Fibroblast of lung (primary cell): Measurements from ENCODE around the gene ARVCF. TPM values are rescaled to one million over a fixed set of nuclear protein-coding genes. Genes with fewer than 3 reads are reported as not detected.

Experiments used
- DNase-seq, 2 donors: peaks; one replicate each; pipeline versions ENCODE4 v3.0.0 to v3.0.0-alpha.2; 2010; ENCODE audit warnings: low read depth in 2 of 2
- H2AFZ ChIP-seq: 2 replicates; pipeline ENCODE4 v1.5.1; 2012; ENCODE audit warnings: low read length, control low read depth, inconsistent platforms
- H3K27ac ChIP-seq: 2 replicates; pipeline ENCODE4 v1.5.1; 2011; ENCODE audit warnings: low read length, control low read depth; ENCODE audit not compliant: insufficient read depth
- H3K27me3 ChIP-seq: 2 replicates; pipeline ENCODE4 v1.5.1; 2011; ENCODE audit warnings: mild to moderate bottlenecking, low read length; ENCODE audit not compliant: control insufficient read depth, insufficient read depth
- H3K36me3 ChIP-seq: 2 replicates; pipeline ENCODE4 v1.5.1; 2011; ENCODE audit warnings: low read length; ENCODE audit not compliant: control insufficient read depth, insufficient read depth
- H3K4me1 ChIP-seq: 2 replicates; pipeline ENCODE4 v1.5.1; 2011; ENCODE audit warnings: low read length; ENCODE audit not compliant: control insufficient read depth, insufficient read depth; ENCODE audit errors: extremely low read depth
- H3K4me2 ChIP-seq: 2 replicates; pipeline ENCODE4 v1.5.1; 2011; ENCODE audit warnings: low read length, control low read depth; ENCODE audit not compliant: insufficient read depth; ENCODE audit errors: extremely low read depth
- H3K4me3 ChIP-seq, 4 experiments: fragments of 200-600 bp in 1 of 4; sonication (generic) in 1 of 4; replicated peaks in 1 of 4; 2 replicates each; pipeline ENCODE4 v1.5.1; 2011 to 2016; ENCODE audit warnings: low read length in 4 of 4, low read depth in 3 of 4, mild to moderate bottlenecking in 3 of 4, control low read depth in 2 of 4, inconsistent platforms in 1 of 4, mixed read lengths in 1 of 4; ENCODE audit not compliant: insufficient read depth in 1 of 4; ENCODE audit errors: control extremely low read depth in 1 of 4
- H3K79me2 ChIP-seq: 2 replicates; pipeline ENCODE4 v1.5.1; 2012; ENCODE audit warnings: mild to moderate bottlenecking, low read length, inconsistent platforms; ENCODE audit not compliant: control insufficient read depth, insufficient read depth
- H3K9ac ChIP-seq: 2 replicates; pipeline ENCODE4 v1.5.1; 2011; ENCODE audit warnings: mild to moderate bottlenecking, low read length, control low read depth; ENCODE audit not compliant: insufficient read depth
- H3K9me3 ChIP-seq: 2 replicates; pipeline ENCODE4 v1.5.1; 2012; ENCODE audit warnings: low read depth, low read length; ENCODE audit not compliant: control insufficient read depth, insufficient read depth
- H4K20me1 ChIP-seq: 2 replicates; pipeline ENCODE4 v1.5.1; 2011; ENCODE audit warnings: low read length; ENCODE audit not compliant: control insufficient read depth, insufficient read depth; ENCODE audit errors: extremely low read depth
- EZH2 ChIP-seq: IDR thresholded peaks from 2 replicates; pipeline ENCODE4 v1.5.1; 2012; ENCODE audit warnings: low read length, control low read depth, mild to moderate bottlenecking; ENCODE audit errors: missing control alignments
- polyA plus RNA-seq, 2 donors: library from polyadenylated mRNA; depleted of rRNA in 1 of 2; stranded (reverse) in 1 of 2; unstranded in 1 of 2; fragments of >200 nt; gene quantifications; 2 replicates each; pipeline ENCODE4 v1.2.1, GENCODE V29; 2011 to 2012; ENCODE audit warnings: missing spikeins in 1 of 2
- total RNA-seq: library from RNA; depleted of rRNA; stranded (reverse); fragments of >200 nt; gene quantifications from 2 replicates; pipeline ENCODE4 v1.2.1, GENCODE V29; 2014
- TF ChIP-seq, protein P1 (sequence below), 2 donors: IDR thresholded peaks in 1 of 2; conservative IDR thresholded peaks in 1 of 2; 1 replicate in 1 of 2; 2 replicates in 1 of 2; pipeline ENCODE4 v1.5.1; 2011 to 2012; ENCODE audit warnings: low read length in 2 of 2, control low read depth in 1 of 2, inconsistent platforms in 1 of 2, low read depth in 1 of 2, mild to moderate bottlenecking in 1 of 2

ARVCF gene
- total and polyA plus RNA-seq, 2 donors (not counting 1 experiment from before 2014, with no cell fraction given), result 2.0 to 15.7 TPM

DNA sequence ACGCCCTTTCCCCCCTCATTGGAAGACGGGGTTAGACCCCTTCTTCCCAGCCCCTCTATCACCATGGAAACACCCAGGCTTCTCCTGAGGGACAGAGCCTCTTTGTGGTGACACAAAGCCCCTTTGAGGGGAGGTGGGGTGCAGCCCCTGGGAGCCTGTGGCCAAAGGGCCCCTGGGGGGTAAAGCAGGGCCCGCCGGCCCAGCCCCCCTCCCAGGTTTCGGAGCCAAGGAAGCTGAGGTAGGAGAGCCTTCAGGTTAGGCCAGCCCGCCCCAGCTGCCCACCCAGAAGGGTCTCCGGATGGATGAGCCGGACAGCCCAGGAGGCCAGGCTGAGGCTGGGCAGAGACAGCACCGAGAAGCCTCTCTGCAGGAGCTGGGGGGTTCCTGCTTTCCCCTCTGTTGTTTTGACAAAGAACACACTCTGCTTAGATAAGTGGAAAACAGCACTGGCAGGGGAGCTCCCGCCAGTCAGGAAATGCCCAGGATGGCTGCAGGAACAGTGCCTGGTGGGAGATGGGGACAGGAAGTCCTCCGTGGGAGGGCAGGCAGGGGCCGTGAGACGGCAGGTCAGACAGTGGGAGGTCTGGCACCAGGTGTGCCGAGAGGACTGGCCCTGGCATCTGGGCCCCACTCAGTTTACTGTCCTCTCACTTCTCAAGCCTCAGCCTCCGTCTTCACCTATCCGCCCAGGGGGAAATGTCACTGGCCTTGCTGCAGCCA, 18.2 kb downstream of the ARVCF start:
- Histone ChIP-seq H3K4me3 (no peak overlapping the region), H3K4me2 (no peak overlapping the region), H3K79me2 (no peaks in the 10 kb centered on the region), H2AFZ (no peak overlapping the region), H3K4me1 (peaks cover 11% of the 10 kb centered on the region), H3K27ac (no peak overlapping the region), H3K9me3 (no peaks in the 10 kb centered on the region), H3K9ac (no peak overlapping the region), H3K27me3 (peaks cover 4% of the 10 kb centered on the region), H3K36me3 (no peaks in the 10 kb centered on the region), H4K20me1 (no peaks in the 10 kb centered on the region)
- no peak for DNase-seq
- TF ChIP-seq, protein P1, sequence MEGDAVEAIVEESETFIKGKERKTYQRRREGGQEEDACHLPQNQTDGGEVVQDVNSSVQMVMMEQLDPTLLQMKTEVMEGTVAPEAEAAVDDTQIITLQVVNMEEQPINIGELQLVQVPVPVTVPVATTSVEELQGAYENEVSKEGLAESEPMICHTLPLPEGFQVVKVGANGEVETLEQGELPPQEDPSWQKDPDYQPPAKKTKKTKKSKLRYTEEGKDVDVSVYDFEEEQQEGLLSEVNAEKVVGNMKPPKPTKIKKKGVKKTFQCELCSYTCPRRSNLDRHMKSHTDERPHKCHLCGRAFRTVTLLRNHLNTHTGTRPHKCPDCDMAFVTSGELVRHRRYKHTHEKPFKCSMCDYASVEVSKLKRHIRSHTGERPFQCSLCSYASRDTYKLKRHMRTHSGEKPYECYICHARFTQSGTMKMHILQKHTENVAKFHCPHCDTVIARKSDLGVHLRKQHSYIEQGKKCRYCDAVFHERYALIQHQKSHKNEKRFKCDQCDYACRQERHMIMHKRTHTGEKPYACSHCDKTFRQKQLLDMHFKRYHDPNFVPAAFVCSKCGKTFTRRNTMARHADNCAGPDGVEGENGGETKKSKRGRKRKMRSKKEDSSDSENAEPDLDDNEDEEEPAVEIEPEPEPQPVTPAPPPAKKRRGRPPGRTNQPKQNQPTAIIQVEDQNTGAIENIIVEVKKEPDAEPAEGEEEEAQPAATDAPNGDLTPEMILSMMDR (conservative IDR thresholded peaks at IDR 0.05 in 1 of 2, IDR thresholded peaks at IDR 0.05 in 1 of 2; ENCODE audit: low read depth in 1 of 2, low read length in 2 of 2), result no peak
- TF ChIP-seq EZH2, result no peak

DNA sequence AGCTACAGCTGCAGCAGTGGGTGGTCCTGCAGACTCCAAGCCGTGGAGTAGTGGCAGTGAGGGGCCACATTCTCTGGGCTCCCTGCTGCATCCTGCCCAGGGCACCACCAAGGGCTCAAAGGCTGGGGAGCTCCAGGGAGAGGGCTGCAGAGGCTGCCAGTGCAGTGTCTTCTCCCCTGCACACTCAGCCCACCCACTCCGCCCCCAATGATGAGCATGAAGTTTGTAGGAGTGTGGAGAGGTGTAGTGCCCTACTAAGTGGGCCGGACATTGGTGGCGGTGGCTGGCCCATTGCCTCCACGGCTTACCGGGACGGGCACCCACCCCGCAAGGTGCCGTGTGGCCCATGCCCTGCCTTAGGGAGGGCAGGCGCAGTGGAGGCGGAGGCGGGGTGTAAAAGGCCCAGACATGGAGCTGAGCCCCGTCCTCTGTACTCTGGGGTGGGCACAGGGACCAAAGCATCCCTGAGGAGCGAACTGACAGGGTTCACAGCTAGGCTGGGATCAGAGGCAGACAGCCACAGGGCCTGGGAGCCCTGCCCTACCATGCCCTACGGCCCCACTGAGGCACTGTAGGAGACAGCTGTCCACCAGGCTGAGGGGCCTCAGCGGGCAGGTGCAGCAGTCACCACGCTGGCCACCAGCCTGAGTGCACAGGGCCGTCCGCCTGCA, 18.9 kb downstream of the ARVCF start:
- no peaks in the 10 kb centered on the region for H3K79me2 ChIP-seq
- H3K4me2 ChIP-seq, result no peak overlapping the region
- no peak overlapping the region for H2AFZ ChIP-seq
- no peaks in the 10 kb centered on the region for H3K36me3 ChIP-seq
- peaks cover 11% of the 10 kb centered on the region for H3K4me1 ChIP-seq
- no peak overlapping the region for H3K27ac ChIP-seq
- no peaks in the 10 kb centered on the region for H4K20me1 ChIP-seq
- DNase-seq, result no peak
- no peak overlapping the region for H3K9ac ChIP-seq
- H3K9me3 ChIP-seq, result no peaks in the 10 kb centered on the region
- no peak overlapping the region for H3K4me3 ChIP-seq
- TF ChIP-seq, protein P1 (conservative IDR thresholded peaks at IDR 0.05 in 1 of 2, IDR thresholded peaks at IDR 0.05 in 1 of 2; ENCODE audit: low read depth in 1 of 2, low read length in 2 of 2), result no peak
- TF ChIP-seq EZH2, result no peak
- peaks cover 4% of the 10 kb centered on the region for H3K27me3 ChIP-seq

DNA sequence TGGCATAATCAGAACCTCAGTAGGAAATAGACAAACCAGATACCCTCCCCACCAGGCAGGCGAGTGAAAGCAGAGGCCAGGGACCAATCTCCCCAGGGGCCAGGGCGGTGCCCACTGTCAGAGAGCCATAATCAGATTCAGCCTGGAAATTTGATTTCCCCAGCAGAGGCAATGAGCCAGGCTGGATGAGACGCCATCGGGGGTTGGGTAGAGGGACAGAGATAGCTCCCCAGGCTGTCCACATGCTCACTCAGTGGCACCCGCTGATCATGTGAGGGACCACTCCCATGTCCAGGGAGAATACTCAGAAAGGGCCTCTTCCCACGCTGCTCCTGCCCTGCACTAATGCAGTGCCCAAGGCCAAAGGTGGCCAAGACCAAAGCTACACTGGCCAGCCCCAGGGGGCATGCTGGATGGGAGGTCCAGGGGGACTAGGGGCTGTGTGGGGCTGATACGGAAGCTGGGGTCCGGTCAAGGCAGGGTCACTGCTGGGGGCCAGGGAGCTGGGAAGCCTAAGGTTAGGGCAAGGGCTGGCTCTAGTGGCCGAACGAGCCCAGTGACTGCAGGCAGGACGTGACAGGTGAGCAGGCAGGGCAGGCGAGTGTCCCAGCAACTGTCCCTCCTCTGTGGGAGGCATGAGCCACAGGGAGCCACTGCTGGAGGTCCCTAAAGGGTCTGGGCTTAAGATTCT, 19.8 kb downstream of the ARVCF start:
- Histone ChIP-seq H2AFZ (no peak overlapping the region), H3K79me2 (no peaks in the 10 kb centered on the region), H3K27me3 (peaks cover 4% of the 10 kb centered on the region), H3K9ac (no peak overlapping the region), H3K27ac (no peak overlapping the region), H3K36me3 (no peaks in the 10 kb centered on the region), H3K9me3 (no peaks in the 10 kb centered on the region), H3K4me2 (no peak overlapping the region), H3K4me1 (peaks cover 11% of the 10 kb centered on the region), H3K4me3 (no peak overlapping the region), H4K20me1 (no peaks in the 10 kb centered on the region)
- DNase-seq, result no peak
- TF ChIP-seq, protein P1 (conservative IDR thresholded peaks at IDR 0.05 in 1 of 2, IDR thresholded peaks at IDR 0.05 in 1 of 2; ENCODE audit: low read depth in 1 of 2, low read length in 2 of 2), result no peak
